Keratinocyte (primary cell): ENCODE measurements around the gene STRN4. TPM values are rescaled to one million over a fixed set of nuclear protein-coding genes. Genes with fewer than 3 reads are reported as not detected.

Source experiments
- DNase-seq: peaks from one replicate; pipeline ENCODE4 v3.0.0-alpha.2; 2011; ENCODE audit warnings: low read depth, missing footprints, low spot score
- FAIRE-seq: peaks from 2 replicates; lab custom pipeline; 2011; peaks lifted over from hg19 to GRCh38; lab: Jason Lieb, UNC
- H2AFZ ChIP-seq: 2 replicates; pipeline ENCODE4 v1.6.0; 2012; ENCODE audit warnings: low read length, control low read depth, inconsistent platforms; ENCODE audit not compliant: control insufficient read depth
- H3K27ac ChIP-seq: 2 replicates; pipeline ENCODE4 v1.5.1; 2011; ENCODE audit warnings: low read length; ENCODE audit not compliant: control insufficient read depth, insufficient read depth
- H3K27me3 ChIP-seq: 3 replicates; pipeline ENCODE4 v1.6.0; 2011; ENCODE audit warnings: low read length; ENCODE audit not compliant: control insufficient read depth, insufficient read depth; ENCODE audit errors: extremely low read depth
- H3K36me3 ChIP-seq, 2 experiments: 2 replicates in 1 of 2; 3 replicates in 1 of 2; pipeline ENCODE4 v1.5.1; 2011; ENCODE audit warnings: low read length in 2 of 2, mild to moderate bottlenecking in 1 of 2; ENCODE audit not compliant: control insufficient read depth in 2 of 2, insufficient read depth in 2 of 2; ENCODE audit errors: extremely low read depth in 1 of 2
- H3K4me1 ChIP-seq: 3 replicates; pipeline ENCODE4 v1.5.1; 2011; ENCODE audit warnings: low read length; ENCODE audit not compliant: control insufficient read depth, insufficient read depth; ENCODE audit errors: extremely low read depth
- H3K4me2 ChIP-seq: 3 replicates; pipeline ENCODE4 v1.6.0; 2011; ENCODE audit warnings: low read depth, low read length; ENCODE audit not compliant: control insufficient read depth, insufficient read depth; ENCODE audit errors: extremely low read depth
- H3K4me3 ChIP-seq, 3 experiments: fragments of 200-600 bp in 1 of 3; sonication (generic) in 1 of 3; 2 replicates in 2 of 3; 3 replicates in 1 of 3; pipeline ENCODE4 v1.5.1; 2011 to 2016; ENCODE audit warnings: low read length in 3 of 3, mild to moderate bottlenecking in 3 of 3, control low read depth in 2 of 3, inconsistent platforms in 1 of 3, low read depth in 1 of 3, mixed read lengths in 1 of 3, mixed run types in 1 of 3, moderate library complexity in 1 of 3; ENCODE audit not compliant: control insufficient read depth in 2 of 3, insufficient read depth in 2 of 3; ENCODE audit errors: extremely low read depth in 1 of 3
- H3K79me2 ChIP-seq: 2 replicates; pipeline ENCODE4 v1.6.0; 2012; ENCODE audit warnings: low read length; ENCODE audit not compliant: control insufficient read depth, insufficient read depth
- H3K9ac ChIP-seq: 3 replicates; pipeline ENCODE4 v1.6.0; 2011; ENCODE audit warnings: low read length; ENCODE audit not compliant: control insufficient read depth, insufficient read depth; ENCODE audit errors: extremely low read depth
- H3K9me1 ChIP-seq: 3 replicates; pipeline ENCODE4 v1.6.0; 2011; ENCODE audit warnings: low read length; ENCODE audit not compliant: control insufficient read depth, insufficient read depth; ENCODE audit errors: extremely low read depth
- H3K9me3 ChIP-seq: 2 replicates; pipeline ENCODE4 v1.5.1; 2012; ENCODE audit warnings: low read depth, low read length; ENCODE audit not compliant: control insufficient read depth
- H4K20me1 ChIP-seq: 3 replicates; pipeline ENCODE4 v1.6.0; 2011; ENCODE audit warnings: low read length; ENCODE audit not compliant: control insufficient read depth, insufficient read depth; ENCODE audit errors: extremely low read depth
- CTCF ChIP-seq, 3 experiments: IDR thresholded peaks in 1 of 3; conservative IDR thresholded peaks in 1 of 3; optimal IDR thresholded peaks in 1 of 3; 2 replicates in 2 of 3; 3 replicates in 1 of 3; pipeline versions ENCODE3 to v1.5.1; 2011; ENCODE audit warnings: low read length in 3 of 3, mild to moderate bottlenecking in 3 of 3, moderate library complexity in 2 of 3, control low read depth in 1 of 3, inconsistent platforms in 1 of 3; ENCODE audit not compliant: insufficient read depth in 2 of 3; ENCODE audit errors: extremely low read depth in 1 of 3
- EZH2 ChIP-seq: IDR thresholded peaks from one replicate; pipeline ENCODE4 v1.6.1; 2012; ENCODE audit warnings: inconsistent platforms, mild to moderate bottlenecking, low read length, moderate library complexity
- dilution Hi-C: fragments of 300-500 bp; cut with MboI; formaldehyde crosslinking; loops from one replicate; pipeline ENCODE4 v1.7.0; 2020; ENCODE audit warnings: low sequenced_read_pairs; ENCODE audit not compliant: extremely low pct_ligation_motif_present
- polyA plus RNA-seq, 5 experiments: library from polyadenylated mRNA; depleted of rRNA in 3 of 5; stranded (reverse) in 3 of 5; stranded (forward) in 1 of 5; unstranded in 1 of 5; fragments of >200 nt; gene quantifications; 1 replicate in 1 of 5; 2 replicates in 3 of 5; 3 replicates in 1 of 5; pipeline versions ENCODE4 v1.2.1 to v1.2.3, GENCODE V29; 2011 to 2012; ENCODE audit warnings: missing spikeins in 2 of 5, low read depth in 1 of 5, low replicate concordance in 1 of 5

STRN4 gene
- polyA plus RNA-seq, 1 donor (not counting 4 experiments of a cell fraction or from before 2014, with no cell fraction given): 37.3 TPM

- Histone ChIP-seq H3K9ac (no peak overlapping the region), H3K4me2 (no peak overlapping the region), H3K27ac (no peak overlapping the region), H3K79me2 (peaks cover 6% of the 10 kb centered on the region), H3K4me3 (no peak overlapping the region), H3K27me3 (no peaks in the 10 kb centered on the region), H4K20me1 (peaks cover 5% of the 10 kb centered on the region), H3K9me3 (no peaks in the 10 kb centered on the region), H2AFZ (no peak overlapping the region), H3K4me1 (peaks cover 7% of the 10 kb centered on the region), H3K9me1 (no peaks in the 10 kb centered on the region), H3K36me3 (peaks cover 48 to 63% of the 10 kb centered on the region in 2 experiments)
- FAIRE-seq: no peak
- dilution Hi-C loops: no loop called here
- TF ChIP-seq CTCF (optimal IDR thresholded peaks at IDR 0.05 in 1 of 3, IDR thresholded peaks at IDR 0.05 in 1 of 3, conservative IDR thresholded peaks at IDR 0.05 in 1 of 3; ENCODE audit: extremely low read depth in 1 of 3, insufficient read depth in 2 of 3, low read length in 3 of 3) (no peak), EZH2 (no peak)
- DNase-seq: no peak
These were observed 24.3 kb downstream of the STRN4 start for GRCh38 chr19:46722004-46722380.

- peaks cover 7% of the 10 kb centered on the region for H3K79me2 ChIP-seq
- H3K9me1 ChIP-seq: no peaks in the 10 kb centered on the region
- H3K9ac ChIP-seq: no peak overlapping the region
- TF ChIP-seq EZH2: no peak
- TF ChIP-seq CTCF (optimal IDR thresholded peaks at IDR 0.05 in 1 of 3, IDR thresholded peaks at IDR 0.05 in 1 of 3, conservative IDR thresholded peaks at IDR 0.05 in 1 of 3; ENCODE audit: extremely low read depth in 1 of 3, insufficient read depth in 2 of 3, low read length in 3 of 3): peak in 1 of 3 experiments; percentile 14
- no peak overlapping the region for H3K4me2 ChIP-seq
- H3K4me3 ChIP-seq: no peak overlapping the region
- DNase-seq: no peak
- peaks cover 7% of the 10 kb centered on the region for H3K4me1 ChIP-seq
- no peak overlapping the region for H2AFZ ChIP-seq
- dilution Hi-C loops: no loop called here
- H3K27me3 ChIP-seq: no peaks in the 10 kb centered on the region
- H4K20me1 ChIP-seq: peaks cover 2% of the 10 kb centered on the region
- peaks cover 43 to 59% of the 10 kb centered on the region in 2 experiments for H3K36me3 ChIP-seq
- no peaks in the 10 kb centered on the region for H3K9me3 ChIP-seq
- H3K27ac ChIP-seq: no peak overlapping the region
- no peak for FAIRE-seq
These were observed 24.8 kb downstream of the STRN4 start for GRCh38 chr19:46721269-46722003.
